CD8-positive, alpha-beta memory T cell (primary cell): Measurements from ENCODE around the gene KRT83. TPM values are rescaled to one million over a fixed set of nuclear protein-coding genes. Genes with fewer than 3 reads are reported as not detected.

Source experiments
- CTCF ChIA-PET: fragments of 350-600 bp; sonication (Branson Sonifier 250); formaldehyde crosslinking; loops from one replicate; lab custom pipeline; 2021; ENCODE audit warnings: antibody characterized with exemption; lab: Charles Lee
- POLR2A ChIA-PET: fragments of 350-600 bp; sonication (Branson Sonifier 250); formaldehyde crosslinking; loops from one replicate; lab custom pipeline; 2021; ENCODE audit warnings: antibody characterized with exemption; lab: Charles Lee
- DNase-seq, 5 donors: peaks; one replicate each; pipeline versions ENCODE4 v3.0.0 to v3.0.0-alpha.2; 2020 to 2022; ENCODE audit warnings: mixed read lengths in 1 of 5
- H3K27ac ChIP-seq: one replicate; pipeline ENCODE4 v1.7.0; 2013; ENCODE audit warnings: low read depth, mild to moderate bottlenecking, low read length, moderate library complexity
- H3K27me3 ChIP-seq: 2 replicates; pipeline ENCODE4 v1.7.0; 2013; ENCODE audit warnings: low read length, mild to moderate bottlenecking; ENCODE audit not compliant: insufficient read depth, poor library complexity, severe bottlenecking
- H3K36me3 ChIP-seq: 2 replicates; pipeline ENCODE4 v1.7.0; 2013; ENCODE audit warnings: mild to moderate bottlenecking, low read length, moderate library complexity; ENCODE audit not compliant: insufficient read depth
- H3K4me1 ChIP-seq: 2 replicates; pipeline ENCODE4 v1.7.0; 2013; ENCODE audit warnings: mild to moderate bottlenecking, low read length, moderate library complexity; ENCODE audit not compliant: insufficient read depth
- H3K4me3 ChIP-seq: 2 replicates; pipeline ENCODE4 v1.7.0; 2013; ENCODE audit warnings: mild to moderate bottlenecking, low read length
- H3K9me3 ChIP-seq: 2 replicates; pipeline ENCODE4 v1.7.0; 2013; ENCODE audit warnings: mild to moderate bottlenecking, low read length
- H3K27ac Mint-ChIP-seq, 8 donors: one replicate each; pipeline ENCODE4 v1.8.0; 2020 to 2021; ENCODE audit warnings: mixed read lengths in 8 of 8, mild to moderate bottlenecking in 6 of 8, inconsistent platforms in 3 of 8, moderate library complexity in 3 of 8
- H3K27me3 Mint-ChIP-seq, 2 donors: one replicate each; pipeline ENCODE4 v1.8.0; 2020 to 2021; ENCODE audit warnings: mixed read lengths in 2 of 2, mild to moderate bottlenecking in 1 of 2, moderate library complexity in 1 of 2
- H3K36me3 Mint-ChIP-seq, 3 donors: one replicate each; pipeline ENCODE4 v1.8.0; 2020 to 2021; ENCODE audit warnings: mixed read lengths in 3 of 3, inconsistent platforms in 1 of 3, mild to moderate bottlenecking in 1 of 3
- H3K4me1 Mint-ChIP-seq, 3 donors: one replicate each; pipeline ENCODE4 v1.8.0; 2020 to 2021; ENCODE audit warnings: mixed read lengths in 3 of 3, inconsistent platforms in 1 of 3, mild to moderate bottlenecking in 1 of 3
- H3K4me3 Mint-ChIP-seq, 7 donors: one replicate each; pipeline ENCODE4 v1.8.0; 2020 to 2021; ENCODE audit warnings: mixed read lengths in 7 of 7, mild to moderate bottlenecking in 6 of 7, moderate library complexity in 4 of 7, inconsistent platforms in 2 of 7
- H3K9me3 Mint-ChIP-seq, 5 donors: one replicate each; pipeline ENCODE4 v1.8.0; 2020 to 2022; ENCODE audit warnings: mixed read lengths in 5 of 5, mild to moderate bottlenecking in 3 of 5, moderate library complexity in 2 of 5, inconsistent platforms in 1 of 5
- polyA plus RNA-seq: library from polyadenylated mRNA; unstranded; fragments of 300-500 nt; fragmentation: Illumina TruSeq; gene quantifications from one replicate; pipeline ENCODE4 v1.2.3, GENCODE V29; 2021
- total RNA-seq, 2 experiments: library from RNA; stranded (reverse); gene quantifications; one replicate each; pipeline ENCODE4 v1.2.3, GENCODE V29; 2021

Gene KRT83
- total and polyA plus RNA-seq, 3 experiments from 2014 or later: not detected

DNA sequence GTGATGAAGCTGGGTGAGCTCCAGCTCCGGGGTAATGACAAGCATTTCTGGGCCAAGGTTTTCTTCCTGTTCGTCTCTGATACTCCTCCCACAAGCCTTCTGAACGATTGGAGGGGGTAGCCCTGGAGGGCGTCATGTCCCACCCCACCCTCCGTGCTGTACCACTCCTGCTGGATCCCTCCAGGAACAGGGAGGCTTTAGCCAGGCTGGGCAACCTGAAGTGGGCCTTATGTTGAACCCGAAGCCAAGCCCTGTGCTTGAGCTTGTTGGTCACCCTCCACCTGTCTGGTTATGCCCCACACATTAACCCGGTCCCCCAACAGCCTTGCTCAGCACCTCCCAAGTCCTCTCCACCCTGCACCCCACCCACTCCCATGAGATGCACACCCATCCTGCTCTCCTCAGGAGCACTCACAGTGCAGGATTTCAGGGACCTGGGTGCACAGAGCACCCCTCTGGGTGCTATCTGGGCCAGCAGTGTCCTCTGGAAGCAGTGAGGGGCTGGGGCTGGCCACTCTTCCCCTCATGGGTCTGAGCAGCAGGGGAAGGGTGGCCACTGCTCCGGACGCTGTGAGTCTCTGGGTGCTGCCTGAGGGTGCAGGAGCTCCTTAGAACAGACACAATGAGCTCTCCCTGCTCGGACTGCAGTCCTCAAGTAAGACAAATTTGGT lies 6.8 kb upstream of the KRT83 start:
- H3K27ac Mint-ChIP-seq: peak overlapping the region in 3 of 8 donors; percentile 13 to 92 (median 26)
- POLR2A ChIA-PET: interaction anchor here (0.9 to 1.2 kb wide), 2 partner anchors 24 to 173 kb away, joined by 3 to 5 read pairs; no protein-coding TSS in a partner anchor

GRCh38 chr12:52327052-52327829 lies 6.0 kb upstream of the KRT83 start:
- H3K9me3 ChIP-seq: no peaks in the 10 kb centered on the region
- no peaks in the 10 kb centered on the region for H3K36me3 ChIP-seq
- no peak overlapping the region for H3K27ac ChIP-seq
- no peaks in the 10 kb centered on the region for H3K27me3 ChIP-seq
- CTCF ChIA-PET: interaction anchor here (0.7 to 3.9 kb wide), 23 partner anchors 9 to 552 kb away, joined by 3 to 21 read pairs (median 4); no protein-coding TSS in a partner anchor
- peaks cover 4% of the 10 kb centered on the region for H3K4me1 ChIP-seq
- Mint-ChIP-seq H3K9me3 (no peaks in the 10 kb centered on the region), H3K4me1 (peaks cover 2 to 9% (median 8%) of the 10 kb centered on the region in 3 donors), H3K36me3 (no peaks in the 10 kb centered on the region), H3K27me3 (peaks cover 16 to 19% of the 10 kb centered on the region in 2 donors), H3K4me3 (no peak overlapping the region), H3K27ac (peak overlapping the region in 3 of 8 donors; percentile 13 to 92 (median 26))
- peak; percentile 56 to 84 (median 69) for DNase-seq
- no peak overlapping the region for H3K4me3 ChIP-seq
- POLR2A ChIA-PET: interaction anchor here (0.9 to 1.2 kb wide), 2 partner anchors 25 to 172 kb away, joined by 3 to 5 read pairs; no protein-coding TSS in a partner anchor

More for the DNA sequence above, 6.8 kb upstream of the KRT83 start:
- Mint-ChIP-seq H3K4me3 (no peak overlapping the region), H3K9me3 (no peaks in the 10 kb centered on the region), H3K4me1 (peaks cover 2 to 9% (median 8%) of the 10 kb centered on the region in 3 donors), H3K27me3 (peaks cover 11 to 14% of the 10 kb centered on the region in 2 donors), H3K36me3 (no peaks in the 10 kb centered on the region)
- H3K36me3 ChIP-seq: no peaks in the 10 kb centered on the region
- H3K27me3 ChIP-seq: no peaks in the 10 kb centered on the region
- no peaks in the 10 kb centered on the region for H3K9me3 ChIP-seq
- H3K4me1 ChIP-seq: peaks cover 4% of the 10 kb centered on the region
- no peak overlapping the region for H3K4me3 ChIP-seq
- no peak overlapping the region for H3K27ac ChIP-seq
- CTCF ChIA-PET: interaction anchor here (0.7 to 3.9 kb wide), 25 partner anchors 9 to 552 kb away, joined by 3 to 21 read pairs (median 4); no protein-coding TSS in a partner anchor
- DNase-seq: no peak

DNA sequence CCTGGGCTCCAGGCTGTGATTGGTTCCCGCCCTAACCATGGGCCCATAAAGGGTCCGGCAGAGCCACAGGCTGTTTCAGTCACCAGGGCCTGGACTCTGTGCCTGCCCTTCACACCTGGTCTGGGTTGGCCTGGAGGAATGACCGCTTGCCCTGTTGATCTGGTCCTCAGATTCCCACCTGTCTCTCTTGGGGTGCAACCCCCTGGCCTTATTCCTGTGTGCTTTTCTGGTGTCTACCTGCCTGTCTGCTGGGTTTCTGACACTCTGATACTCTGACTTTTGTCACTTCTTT lies 2.9 kb upstream of the KRT83 start:
- Histone ChIP-seq H3K27me3 (no peaks in the 10 kb centered on the region), H3K27ac (no peak overlapping the region), H3K4me3 (no peak overlapping the region), H3K36me3 (no peaks in the 10 kb centered on the region), H3K4me1 (peaks cover 4% of the 10 kb centered on the region), H3K9me3 (no peaks in the 10 kb centered on the region)
- Mint-ChIP-seq H3K4me3 (no peak overlapping the region), H3K9me3 (no peaks in the 10 kb centered on the region), H3K27me3 (peaks cover 31 to 42% of the 10 kb centered on the region in 2 donors), H3K36me3 (no peaks in the 10 kb centered on the region), H3K27ac (no peak overlapping the region), H3K4me1 (peaks cover 2 to 9% (median 8%) of the 10 kb centered on the region in 3 donors)
- CTCF ChIA-PET: interaction anchor here (1.8 kb wide), 1 partner anchor 547 kb away, joined by 5 read pairs; no protein-coding TSS in a partner anchor
- POLR2A ChIA-PET: no interaction called here
- DNase-seq: peak in 1 of 5 donors; percentile 30

- Mint-ChIP-seq H3K9me3 (no peaks in the 10 kb centered on the region), H3K36me3 (no peaks in the 10 kb centered on the region), H3K27me3 (peaks cover 33 to 48% of the 10 kb centered on the region in 2 donors), H3K4me3 (peak overlapping the region in 1 of 7 donors; percentile 10), H3K27ac (no peak overlapping the region), H3K4me1 (peaks cover 2 to 9% (median 8%) of the 10 kb centered on the region in 3 donors)
- Histone ChIP-seq H3K9me3 (no peaks in the 10 kb centered on the region), H3K4me3 (no peak overlapping the region), H3K27me3 (peaks cover 4% of the 10 kb centered on the region), H3K4me1 (peaks cover 4% of the 10 kb centered on the region), H3K27ac (no peak overlapping the region), H3K36me3 (no peaks in the 10 kb centered on the region)
- DNase-seq: peak in 1 of 5 donors; percentile 28
- ChIA-PET CTCF (no interaction called here), POLR2A (no interaction called here)
Observed at GRCh38 chr12:52323416-52324152, 2.4 kb upstream of the KRT83 start.

DNA sequence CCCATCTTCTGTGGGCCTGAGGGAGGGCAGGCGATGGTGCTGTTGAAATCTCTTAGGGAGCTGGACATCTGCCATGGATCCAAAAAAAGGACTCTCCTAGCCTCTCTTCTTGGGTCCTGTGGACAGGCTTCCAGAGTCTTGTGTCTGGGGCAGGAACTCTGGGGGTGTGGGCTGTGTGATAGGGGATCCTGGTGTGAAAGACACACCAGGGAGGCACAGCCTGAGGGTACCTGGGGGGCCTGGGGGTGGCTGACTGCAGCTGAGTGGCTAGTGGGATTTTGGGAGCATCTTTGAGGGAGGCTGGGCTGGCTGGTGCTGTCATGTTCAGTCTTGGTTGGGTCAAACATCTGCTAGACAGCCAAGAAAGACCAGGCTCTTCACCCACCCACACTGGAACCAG lies 1.8 kb upstream of the KRT83 start:
- Mint-ChIP-seq H3K27me3 (peaks cover 33 to 52% of the 10 kb centered on the region in 2 donors), H3K9me3 (no peaks in the 10 kb centered on the region), H3K36me3 (no peaks in the 10 kb centered on the region), H3K4me3 (no peak overlapping the region), H3K4me1 (peaks cover 2 to 9% (median 8%) of the 10 kb centered on the region in 3 donors), H3K27ac (no peak overlapping the region)
- POLR2A ChIA-PET: no interaction called here
- DNase-seq: no peak
- Histone ChIP-seq H3K4me3 (no peak overlapping the region), H3K27me3 (peaks cover 4% of the 10 kb centered on the region), H3K36me3 (no peaks in the 10 kb centered on the region), H3K4me1 (peaks cover 3% of the 10 kb centered on the region), H3K27ac (no peak overlapping the region), H3K9me3 (no peaks in the 10 kb centered on the region)
- CTCF ChIA-PET: no interaction called here

GRCh38 chr12:52322069-52322468 lies 871 bp upstream of the KRT83 start:
- H3K27ac Mint-ChIP-seq: no peak overlapping the region
- Histone ChIP-seq H3K9me3 (no peaks in the 10 kb centered on the region), H3K4me3 (no peak overlapping the region), H3K4me1 (no peaks in the 10 kb centered on the region), H3K27ac (no peak overlapping the region), H3K36me3 (no peaks in the 10 kb centered on the region), H3K27me3 (peaks cover 4% of the 10 kb centered on the region)
- POLR2A ChIA-PET: no interaction called here
- no peaks in the 10 kb centered on the region for H3K9me3 Mint-ChIP-seq
- CTCF ChIA-PET: interaction anchor here (1.1 kb wide), 1 partner anchor 11 kb away, joined by 4 read pairs; no protein-coding TSS in a partner anchor
- no peak overlapping the region for H3K4me3 Mint-ChIP-seq
- peaks cover 31 to 52% of the 10 kb centered on the region in 2 donors for H3K27me3 Mint-ChIP-seq
- DNase-seq: no peak
- peaks cover 0 to under 1% (median 0%) of the 10 kb centered on the region in 3 donors for H3K4me1 Mint-ChIP-seq
- H3K36me3 Mint-ChIP-seq: no peaks in the 10 kb centered on the region

GRCh38 chr12:52321418-52321817 lies 220 bp upstream of the KRT83 start:
- Mint-ChIP-seq H3K27ac (no peak overlapping the region), H3K36me3 (no peaks in the 10 kb centered on the region), H3K4me1 (no peaks in the 10 kb centered on the region), H3K27me3 (peaks cover 33 to 52% of the 10 kb centered on the region in 2 donors), H3K4me3 (no peak overlapping the region), H3K9me3 (no peaks in the 10 kb centered on the region)
- Histone ChIP-seq H3K27me3 (peaks cover 4% of the 10 kb centered on the region), H3K36me3 (no peaks in the 10 kb centered on the region), H3K27ac (no peak overlapping the region), H3K4me3 (no peak overlapping the region), H3K4me1 (no peaks in the 10 kb centered on the region), H3K9me3 (no peaks in the 10 kb centered on the region)
- POLR2A ChIA-PET: no interaction called here
- CTCF ChIA-PET: interaction anchor here (1.1 kb wide), 1 partner anchor 10 kb away, joined by 4 read pairs; no protein-coding TSS in a partner anchor
- DNase-seq: no peak
